GM12873 (cell line): ENCODE results near the gene SAMD14.

ENCODE experiments used
- TF ChIP-seq, protein P1 (sequence below): IDR thresholded peaks from 2 replicates; pipeline ENCODE4 v1.5.1; 2012; ENCODE audit warnings: low read depth, mild to moderate bottlenecking, moderate library complexity, low read length, control low read depth; ENCODE audit not compliant: insufficient read depth; ENCODE audit errors: missing control alignments

Gene SAMD14

DNA sequence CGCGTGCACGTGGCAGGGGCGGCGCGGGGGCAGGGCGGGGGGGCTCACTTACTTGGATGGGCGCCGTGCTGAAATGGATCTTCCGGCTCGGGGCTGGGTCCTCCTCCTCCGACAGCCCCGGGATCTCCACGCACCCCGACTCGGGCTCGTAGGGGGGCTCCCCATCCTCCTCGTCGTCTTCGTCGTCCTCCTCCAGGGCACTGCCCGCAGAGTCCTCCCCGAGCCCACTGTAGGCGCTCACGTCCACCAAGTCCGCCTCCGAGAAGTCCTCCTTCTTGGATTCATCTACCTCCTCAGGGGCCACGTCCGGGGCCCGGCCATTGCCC, 19.1 kb upstream of the SAMD14 start:
- TF ChIP-seq, protein P1, sequence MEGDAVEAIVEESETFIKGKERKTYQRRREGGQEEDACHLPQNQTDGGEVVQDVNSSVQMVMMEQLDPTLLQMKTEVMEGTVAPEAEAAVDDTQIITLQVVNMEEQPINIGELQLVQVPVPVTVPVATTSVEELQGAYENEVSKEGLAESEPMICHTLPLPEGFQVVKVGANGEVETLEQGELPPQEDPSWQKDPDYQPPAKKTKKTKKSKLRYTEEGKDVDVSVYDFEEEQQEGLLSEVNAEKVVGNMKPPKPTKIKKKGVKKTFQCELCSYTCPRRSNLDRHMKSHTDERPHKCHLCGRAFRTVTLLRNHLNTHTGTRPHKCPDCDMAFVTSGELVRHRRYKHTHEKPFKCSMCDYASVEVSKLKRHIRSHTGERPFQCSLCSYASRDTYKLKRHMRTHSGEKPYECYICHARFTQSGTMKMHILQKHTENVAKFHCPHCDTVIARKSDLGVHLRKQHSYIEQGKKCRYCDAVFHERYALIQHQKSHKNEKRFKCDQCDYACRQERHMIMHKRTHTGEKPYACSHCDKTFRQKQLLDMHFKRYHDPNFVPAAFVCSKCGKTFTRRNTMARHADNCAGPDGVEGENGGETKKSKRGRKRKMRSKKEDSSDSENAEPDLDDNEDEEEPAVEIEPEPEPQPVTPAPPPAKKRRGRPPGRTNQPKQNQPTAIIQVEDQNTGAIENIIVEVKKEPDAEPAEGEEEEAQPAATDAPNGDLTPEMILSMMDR: no peak

DNA sequence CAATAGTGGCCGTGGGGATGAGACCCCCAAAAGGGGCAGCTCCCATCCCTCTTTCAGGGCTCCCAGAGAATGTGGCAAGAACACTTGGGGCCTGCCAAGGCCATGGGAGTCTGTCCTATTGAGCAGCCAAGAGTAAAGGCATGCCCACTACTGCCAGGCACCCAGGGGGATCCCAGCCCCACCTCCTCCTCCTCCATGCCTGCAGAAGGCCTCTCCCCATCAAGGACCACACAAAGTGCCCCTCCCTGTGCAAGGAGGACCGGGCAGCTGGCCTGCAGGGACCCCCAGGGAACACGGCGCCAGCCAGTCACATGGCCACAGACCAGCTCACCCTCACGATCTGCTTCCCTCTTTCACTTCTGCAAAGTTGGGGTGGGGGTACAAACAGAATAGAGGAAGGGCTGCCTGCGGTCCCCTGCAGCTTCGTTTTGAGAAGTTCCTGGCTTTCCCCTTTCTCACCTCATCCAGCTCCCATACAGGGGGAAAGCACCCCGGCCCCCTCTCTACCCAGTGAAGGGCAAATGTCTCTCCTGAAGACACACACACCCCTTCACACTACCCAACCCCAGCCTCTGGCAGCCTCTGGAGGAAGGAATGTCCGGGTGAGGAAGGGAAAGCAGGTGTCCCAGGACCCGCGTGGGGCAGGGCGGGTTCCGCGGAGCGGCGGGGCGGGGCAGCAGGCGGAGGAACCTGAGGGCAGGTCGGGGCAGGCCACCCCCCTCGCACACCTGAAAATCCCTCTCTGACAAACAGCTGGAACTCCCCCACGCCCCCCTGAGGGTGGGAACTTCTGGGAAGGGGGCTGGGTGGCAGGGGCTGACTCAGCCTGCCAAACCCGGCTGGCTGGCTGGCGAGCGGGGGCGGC, 18.5 kb upstream of the SAMD14 start:
- TF ChIP-seq, protein P1: no peak

DNA sequence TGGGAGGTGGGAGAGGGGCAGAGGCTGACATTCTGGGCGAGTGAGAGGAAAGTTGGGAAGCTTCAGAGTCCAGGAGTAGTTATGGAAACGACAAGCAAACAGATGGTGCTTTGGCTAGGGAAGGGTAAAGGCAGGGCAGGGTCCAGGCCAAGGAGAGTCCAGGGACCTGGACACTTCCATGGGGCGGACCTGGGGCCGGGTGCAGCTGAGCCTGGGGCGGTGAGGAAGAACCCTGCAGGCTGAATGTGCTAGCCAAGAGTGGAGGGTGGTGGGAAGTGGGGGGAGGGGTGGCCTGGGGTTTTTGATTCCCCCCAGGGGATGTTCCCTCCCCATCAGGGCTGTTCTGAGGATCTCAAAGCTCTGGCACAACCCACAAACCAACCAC, 17.9 kb upstream of the SAMD14 start:
- TF ChIP-seq, protein P1: no peak

DNA sequence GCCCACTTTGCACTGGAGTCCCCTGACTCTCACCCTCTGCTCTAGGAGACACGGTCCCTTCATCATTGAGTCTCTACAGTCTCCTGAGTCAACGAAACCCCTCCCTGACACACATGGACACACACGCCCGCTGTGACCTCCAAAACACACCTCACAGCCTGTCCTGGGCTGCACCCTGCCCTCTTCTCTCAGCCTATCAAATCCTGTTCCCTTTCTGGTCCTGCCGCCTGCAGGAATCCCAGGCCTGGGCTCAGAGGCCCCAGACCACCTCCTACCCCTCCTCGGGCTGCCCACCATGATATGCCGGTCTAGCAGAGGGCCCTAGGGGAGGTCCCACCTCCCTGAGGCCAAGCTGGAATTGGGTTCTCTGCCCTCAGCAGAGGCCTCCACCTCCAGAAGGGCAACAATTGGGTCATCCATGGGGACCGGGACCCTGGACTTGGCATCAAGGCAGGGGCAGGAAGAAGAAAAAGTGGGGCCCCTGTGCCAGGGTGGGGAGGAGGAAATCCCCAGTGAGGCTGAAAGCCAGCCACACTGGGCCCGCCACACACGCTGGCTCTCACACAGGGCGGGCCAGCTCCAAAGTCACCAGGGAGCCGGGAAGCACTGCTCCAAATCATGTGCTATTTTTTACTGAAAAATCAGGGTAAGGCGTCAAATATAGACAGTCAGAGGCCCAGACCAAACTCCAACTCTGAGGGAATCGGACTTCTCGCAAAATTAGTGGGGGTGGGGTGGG, 17.1 kb upstream of the SAMD14 start:
- TF ChIP-seq, protein P1: no peak

DNA sequence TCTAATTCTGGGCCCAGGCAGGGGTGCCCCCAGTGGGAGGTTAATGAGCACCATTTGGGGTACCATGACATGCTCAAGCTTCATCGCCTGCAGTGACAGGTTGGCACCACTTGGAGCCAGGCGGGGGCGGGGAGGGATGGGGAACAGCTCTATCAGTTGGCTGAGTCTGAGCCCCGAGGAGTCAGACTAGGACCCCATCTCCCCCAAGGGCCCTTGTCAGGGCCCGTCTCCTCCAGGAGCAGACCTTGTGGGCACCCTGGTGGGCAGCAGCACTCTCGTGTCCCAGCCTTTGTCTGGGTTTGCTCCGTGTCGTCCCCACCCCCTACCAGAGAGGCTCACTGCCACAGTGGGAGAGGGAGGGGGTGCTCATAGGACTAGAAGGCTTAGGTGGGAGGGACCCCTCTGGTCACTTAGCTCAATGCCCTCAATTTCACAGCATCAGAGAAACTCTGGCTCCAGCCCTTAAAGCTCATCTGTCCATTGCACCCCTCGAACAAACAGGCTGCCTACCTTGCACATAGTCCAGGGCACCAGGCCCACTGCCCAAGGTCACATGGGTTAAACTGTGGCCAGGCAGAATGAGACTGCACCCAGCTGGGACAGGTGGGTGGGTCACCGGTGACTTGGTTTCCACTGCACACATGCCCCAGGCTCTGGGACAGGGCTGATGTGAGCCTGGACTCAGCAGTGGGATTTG, 16.4 kb upstream of the SAMD14 start:
- TF ChIP-seq, protein P1: peak; percentile 41

DNA sequence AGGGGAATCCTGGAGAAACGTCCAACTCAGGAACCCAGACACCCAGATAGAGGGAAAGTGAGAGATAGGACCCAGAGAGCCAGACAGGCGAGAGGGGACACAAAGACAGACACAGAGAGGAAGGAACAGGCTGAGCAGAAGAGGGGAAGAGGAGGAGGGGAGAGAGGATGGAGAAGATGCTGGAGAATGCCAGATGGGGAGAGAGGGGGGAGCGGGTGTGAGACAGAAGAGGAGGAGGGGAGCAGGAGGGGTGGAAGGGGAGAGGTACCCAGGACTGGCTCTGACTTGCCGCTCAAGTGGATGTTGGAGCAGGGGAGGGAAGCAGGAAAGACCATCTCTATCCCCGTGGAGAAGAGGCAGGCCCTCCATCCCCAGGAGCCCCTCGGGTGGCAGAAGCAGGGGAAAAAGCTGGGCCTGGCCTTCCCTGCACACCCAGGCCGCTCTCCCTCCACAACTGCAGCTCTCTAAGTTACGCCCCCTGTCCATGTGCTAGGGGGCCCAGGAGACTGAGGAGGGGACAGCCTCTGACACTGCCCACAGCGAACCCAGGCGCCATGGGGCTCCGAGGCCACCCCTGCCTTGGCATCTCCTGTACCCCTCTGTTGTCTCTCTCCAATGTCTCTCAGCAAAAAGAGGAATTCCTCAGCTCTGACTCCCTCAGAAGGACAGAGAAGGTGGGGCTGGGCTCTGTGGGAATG, 15.7 kb upstream of the SAMD14 start:
- TF ChIP-seq, protein P1: no peak
